ENCODE data around the gene ZBTB40. TPM values are rescaled to one million over a fixed set of nuclear protein-coding genes. Genes with fewer than 3 reads are reported as not detected.

The ZBTB40 gene
- total and polyA plus RNA-seq, 2 of the 13 experiments (the other 11 are each of a cell fraction or from before 2014, with no cell fraction given): 8.8 to 16.5 TPM

GRCh38 chr1:22414244-22414751, 37.4 kb upstream of the ZBTB40 start (continued):
- TF ChIP-seq PRDM4 (CRISPR knock-in tag; IDR thresholded peaks at IDR 0.05; ENCODE audit: borderline replicate concordance): no peak
- TF ChIP-seq RFX1 (IDR thresholded peaks at IDR 0.05): no peak
- TF ChIP-seq TRIM24 (CRISPR knock-in tag; IDR thresholded peaks at IDR 0.05): no peak
- TF ChIP-seq ZFY (CRISPR knock-in tag; IDR thresholded peaks at IDR 0.05): no peak
- no peak for TF ChIP-seq PHF5A (CRISPR knock-in tag; IDR thresholded peaks at IDR 0.05; ENCODE audit: low read depth, unreplicated experiment)
- TF ChIP-seq ZBTB2 (CRISPR knock-in tag; IDR thresholded peaks at IDR 0.05; ENCODE audit: low read depth): no peak
- TF ChIP-seq ETS1 (CRISPR knock-in tag; IDR thresholded peaks at IDR 0.05): no peak
- TF ChIP-seq AHDC1 (CRISPR knock-in tag; IDR thresholded peaks at IDR 0.05; ENCODE audit: borderline replicate concordance): peak; percentile 86; the same call in 1 of the 2 replicates
- TF ChIP-seq RFX5 (IDR thresholded peaks at IDR 0.05; ENCODE audit: low read depth, low read length): peak; percentile 27; the same call in 1 of the 2 replicates
- no peak for TF ChIP-seq SCMH1 (CRISPR knock-in tag; IDR thresholded peaks at IDR 0.05; ENCODE audit: borderline replicate concordance)
- TF ChIP-seq AGO2 (optimal IDR thresholded peaks at IDR 0.05; ENCODE audit: low read depth, low read length): no peak
- TF ChIP-seq SNAPC4 (CRISPR knock-in tag; IDR thresholded peaks at IDR 0.05): no peak
- TF ChIP-seq MXI1 (IDR thresholded peaks at IDR 0.05; ENCODE audit: borderline replicate concordance, low read depth, low read length): no peak; the same call in 2 of the 3 replicates

Measured in HepG2 (cell line).